Endometrial microvascular endothelial cells (primary cell): ENCODE measurements around the gene BCL11A. TPM values are rescaled to one million over a fixed set of nuclear protein-coding genes. Genes with fewer than 3 reads are reported as not detected.

ENCODE experiments used
- in situ Hi-C: cut with HindIII; loops from 2 replicates; pipeline ENCODE4 v1.10.0; 2017; ENCODE audit warnings: low sequenced_read_pairs, low pct_unique_long_range_greater_than_20kb; ENCODE audit errors: inconsistent ontology term
- total RNA-seq: library from RNA; depleted of rRNA; stranded (reverse); fragments of >200 nt; gene quantifications from one replicate; pipeline ENCODE4 v1.2.3, GENCODE V29; 2015; ENCODE audit errors: inconsistent ontology term

BCL11A gene
- total RNA-seq, 1 donor from 2014 or later, result not detected

- in situ Hi-C loops, result no loop called here
Observed at GRCh38 chr2:60407398-60407797, 146.1 kb downstream of the BCL11A start.

- in situ Hi-C loops, result no loop called here
Observed at GRCh38 chr2:60406192-60406591, 147.3 kb downstream of the BCL11A start.

GRCh38 chr2:60405271-60405919, 148.1 kb downstream of the BCL11A start:
- in situ Hi-C loops, result no loop called here

Other genes with a start within 250 kb of the BCL11A start
- gene PAPOLG, start 202.6 kb upstream of the BCL11A start, total RNA-seq, result 11.3 TPM